DLD1 (cell line): ENCODE data around the gene GSG1L.

ENCODE experiments used
- in situ Hi-C: cut with HindIII; loops from 2 replicates; pipeline ENCODE4 v1.10.0; 2017; ENCODE audit warnings: low sequenced_read_pairs

GSG1L gene

DNA sequence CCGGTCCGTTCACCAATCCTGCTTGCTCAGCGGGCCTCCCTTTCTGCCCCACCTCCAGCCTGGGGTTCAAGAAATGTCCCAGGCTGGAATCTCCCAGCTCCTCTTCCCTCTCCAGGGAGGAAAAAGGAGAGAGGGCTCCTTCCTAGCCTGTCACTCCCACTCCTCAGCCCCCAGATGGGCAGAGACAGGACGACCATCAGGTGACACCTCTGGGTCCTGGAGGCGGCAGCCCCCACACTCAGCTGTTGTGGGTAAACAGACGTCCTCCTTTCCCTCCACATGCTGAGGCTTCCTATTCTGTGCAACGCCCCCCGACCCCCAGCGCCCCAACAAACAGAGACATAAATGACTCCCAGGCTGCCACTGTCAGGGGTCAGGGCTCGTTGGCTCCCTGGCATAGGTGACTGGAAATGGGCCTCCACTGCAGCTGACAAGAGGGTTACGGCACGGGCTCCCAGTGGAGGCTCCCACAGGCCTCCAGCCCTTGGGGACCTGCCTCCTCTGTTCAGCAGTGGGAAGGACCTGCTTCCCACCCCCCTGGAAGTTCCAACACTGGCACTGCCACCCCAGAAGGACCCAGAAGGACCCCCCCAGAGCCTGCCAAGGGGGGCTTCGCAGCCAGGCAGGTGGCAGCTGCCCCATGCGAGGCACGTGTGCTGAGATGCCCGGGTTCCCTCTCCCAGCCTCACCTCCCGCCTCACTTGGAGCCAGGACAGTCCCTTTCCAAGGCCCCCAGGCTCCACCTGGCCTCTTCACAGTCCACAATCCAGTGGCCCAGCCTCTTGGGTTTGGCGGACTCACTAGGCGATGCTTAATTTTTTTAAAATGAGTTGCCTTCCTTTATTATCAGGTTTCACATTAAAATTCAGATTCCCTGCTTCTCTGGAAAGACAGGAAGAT is 281.3 kb downstream of the GSG1L start:
- in situ Hi-C loops = no loop called here

- in situ Hi-C loops = no loop called here
These were observed 282.4 kb downstream of the GSG1L start for GRCh38 chr16:27781195-27781524.

DNA sequence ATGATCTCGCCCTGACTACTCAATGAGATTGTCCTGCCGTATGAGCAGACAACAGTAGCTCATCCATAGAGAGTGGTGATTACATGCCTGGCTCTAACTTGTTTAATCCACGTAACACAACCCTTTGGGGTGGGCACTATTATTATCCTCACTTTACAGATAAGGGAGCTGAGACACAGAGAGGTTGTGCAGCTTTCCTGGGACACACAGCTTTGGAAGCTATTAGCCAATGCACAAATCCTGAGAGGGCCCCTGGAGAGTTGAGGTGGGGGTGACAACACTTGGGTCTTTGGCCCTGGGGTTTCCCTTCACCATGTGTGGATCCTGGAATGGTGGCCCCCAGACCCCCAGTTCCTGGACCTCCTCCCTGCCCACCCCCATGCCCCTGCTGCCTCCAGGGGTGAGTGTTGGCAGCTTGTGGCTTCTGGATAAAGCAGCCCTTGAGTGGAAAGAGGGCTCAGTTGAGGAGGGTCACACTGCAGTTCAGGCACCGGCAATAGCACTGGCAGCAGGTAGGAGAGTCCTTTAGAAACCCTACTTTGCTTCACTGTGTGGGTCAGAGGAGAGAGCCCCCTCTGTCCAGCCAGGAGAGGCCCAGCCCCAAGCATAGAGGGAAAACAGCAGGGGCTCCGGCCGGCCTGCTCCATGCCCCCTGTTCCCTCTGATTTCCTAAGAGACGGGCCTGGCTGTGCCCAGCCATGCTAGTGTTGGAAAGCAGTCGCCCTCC is 282.9 kb downstream of the GSG1L start:
- in situ Hi-C loops = no loop called here

GRCh38 chr16:27779641-27780164 is 283.8 kb downstream of the GSG1L start:
- in situ Hi-C loops = no loop called here

GRCh38 chr16:27778926-27779570 is 284.5 kb downstream of the GSG1L start:
- in situ Hi-C loops = no loop called here

DNA sequence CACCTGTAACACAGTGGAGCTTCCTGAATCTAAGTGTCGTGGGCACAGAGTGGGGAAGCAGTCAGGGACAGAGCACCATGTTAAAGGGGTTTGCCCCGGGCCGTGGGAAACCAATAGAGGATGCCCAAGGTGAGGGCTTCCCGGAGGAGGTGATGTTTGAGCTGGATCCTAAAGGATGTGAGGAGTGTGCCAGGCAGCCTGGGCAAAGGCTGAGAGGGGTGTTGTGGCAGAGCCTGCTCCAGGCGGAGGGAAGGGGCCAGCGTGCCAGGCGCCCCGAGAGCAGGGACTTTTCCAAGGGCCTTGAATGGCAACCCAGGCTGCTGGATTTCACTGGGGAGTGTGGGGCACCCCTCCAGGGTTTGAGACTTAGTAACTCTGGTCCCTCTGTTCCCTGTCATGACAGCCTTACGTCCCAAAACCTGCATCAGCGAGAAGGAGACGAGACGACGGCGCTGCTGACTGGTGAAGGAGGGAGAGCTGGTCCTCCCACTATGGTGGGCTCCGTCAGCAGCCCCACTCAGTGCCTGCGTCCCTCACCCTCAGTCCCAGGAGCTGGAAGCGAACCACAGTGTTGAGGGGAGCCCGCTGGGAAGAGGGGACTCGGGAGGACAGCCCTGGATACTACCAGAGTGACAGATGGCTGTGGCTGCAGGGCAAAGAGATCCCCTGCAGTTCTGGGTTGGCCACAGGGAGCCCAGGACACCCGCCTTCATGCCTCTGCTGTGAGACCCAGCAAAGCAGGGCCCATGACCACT is 285.2 kb downstream of the GSG1L start:
- in situ Hi-C loops = no loop called here

DNA sequence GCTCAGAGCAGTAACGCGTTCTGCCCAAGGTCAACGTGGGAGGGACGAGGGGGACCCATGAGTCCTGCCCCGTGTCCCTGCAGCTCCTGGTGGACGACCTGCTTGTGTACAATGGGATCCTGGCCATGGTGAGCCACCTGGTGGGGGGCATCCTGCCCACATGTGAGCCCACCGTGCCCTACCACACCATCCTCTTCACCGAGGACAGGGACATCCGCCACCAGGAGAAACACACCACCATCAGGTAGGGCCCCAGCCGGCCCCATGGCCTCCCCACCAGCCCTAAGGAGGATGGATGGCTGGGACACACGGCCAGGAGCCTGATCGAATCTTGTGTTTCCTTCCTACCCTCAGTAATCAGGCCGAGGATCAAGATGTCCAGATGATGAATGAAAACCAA is 286.0 kb downstream of the GSG1L start:
- in situ Hi-C loops = no loop called here

DNA sequence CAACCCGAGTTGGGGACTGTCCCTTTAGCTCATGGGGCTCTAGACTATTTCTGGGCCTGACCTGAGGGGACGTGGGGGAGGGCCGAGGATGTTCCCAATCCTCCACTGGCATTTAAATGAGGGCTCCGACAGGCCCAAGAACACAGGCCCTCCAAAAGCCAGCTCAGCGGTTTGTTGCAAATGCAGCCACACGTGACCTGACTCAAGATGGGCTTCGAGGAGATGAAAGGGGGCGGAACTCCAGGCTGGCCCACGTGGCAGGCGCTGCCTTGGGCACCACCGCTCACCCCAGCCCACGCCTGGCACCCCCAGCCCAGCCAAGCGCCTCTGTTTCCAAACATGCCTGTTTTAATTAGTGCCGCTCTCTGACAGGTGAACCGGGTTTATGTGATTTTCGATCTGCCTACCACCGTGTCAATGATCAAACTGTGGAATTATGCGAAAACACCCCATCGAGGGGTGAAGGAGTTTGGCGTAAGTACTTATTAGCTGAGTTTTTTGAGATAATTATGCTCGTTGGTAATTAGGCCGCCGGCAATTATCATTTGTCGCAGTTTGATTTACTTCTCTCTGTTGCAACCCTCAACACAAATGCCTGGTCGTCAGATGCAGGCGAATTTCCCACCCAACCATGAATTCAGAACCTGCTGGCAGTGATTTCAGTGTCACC is 286.8 kb downstream of the GSG1L start:
- in situ Hi-C loops = no loop called here

- in situ Hi-C loops = no loop called here
These were observed 288.3 kb downstream of the GSG1L start for GRCh38 chr16:27775254-27775653.

DNA sequence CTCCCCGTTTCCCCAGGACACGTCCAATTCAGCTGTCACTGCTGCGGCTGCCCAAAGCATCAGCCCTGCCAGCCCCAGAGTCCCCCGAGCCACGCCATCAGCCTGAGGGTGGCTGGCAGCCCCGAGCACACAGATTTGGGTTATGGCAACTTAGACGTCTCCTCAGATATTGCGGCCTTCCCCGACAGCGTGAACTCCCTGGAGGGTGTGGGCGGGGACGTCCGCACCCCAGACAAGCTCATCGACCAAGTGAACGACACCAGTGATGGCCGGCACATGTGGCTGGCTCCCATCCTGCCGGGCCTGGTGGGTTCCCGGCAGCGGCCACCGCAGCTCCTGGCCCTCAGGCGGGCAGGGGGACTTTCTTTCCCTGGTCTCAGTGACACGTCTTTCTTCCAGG is 288.7 kb downstream of the GSG1L start:
- in situ Hi-C loops = no loop called here

DNA sequence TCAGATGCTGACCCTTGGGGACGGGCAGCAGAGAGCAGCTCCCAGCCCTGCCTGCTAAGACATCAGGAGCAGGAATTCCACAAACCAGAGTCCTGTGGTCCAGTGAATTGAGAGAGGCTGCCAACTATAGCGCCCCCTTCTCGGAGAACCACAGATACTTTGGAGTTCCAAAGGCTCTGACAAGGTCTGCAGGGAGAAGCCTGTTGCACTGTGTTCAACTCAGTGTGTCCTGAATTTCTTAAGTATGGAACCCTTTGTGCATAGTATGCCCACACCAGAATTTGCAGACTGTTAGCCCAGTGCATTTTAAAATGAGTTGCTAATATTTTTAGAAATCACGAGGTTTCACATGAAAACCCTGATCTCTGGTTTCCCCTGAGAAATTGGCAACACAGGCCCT is 290.2 kb downstream of the GSG1L start:
- in situ Hi-C loops = no loop called here

- in situ Hi-C loops = no loop called here
These were observed 291.3 kb downstream of the GSG1L start for GRCh38 chr16:27772093-27772825.

GRCh38 chr16:27771201-27771910 is 292.2 kb downstream of the GSG1L start:
- in situ Hi-C loops = no loop called here

GRCh38 chr16:27770271-27771196 is 293.0 kb downstream of the GSG1L start:
- in situ Hi-C loops = no loop called here

GRCh38 chr16:27769561-27770255 is 293.8 kb downstream of the GSG1L start:
- in situ Hi-C loops = no loop called here

DNA sequence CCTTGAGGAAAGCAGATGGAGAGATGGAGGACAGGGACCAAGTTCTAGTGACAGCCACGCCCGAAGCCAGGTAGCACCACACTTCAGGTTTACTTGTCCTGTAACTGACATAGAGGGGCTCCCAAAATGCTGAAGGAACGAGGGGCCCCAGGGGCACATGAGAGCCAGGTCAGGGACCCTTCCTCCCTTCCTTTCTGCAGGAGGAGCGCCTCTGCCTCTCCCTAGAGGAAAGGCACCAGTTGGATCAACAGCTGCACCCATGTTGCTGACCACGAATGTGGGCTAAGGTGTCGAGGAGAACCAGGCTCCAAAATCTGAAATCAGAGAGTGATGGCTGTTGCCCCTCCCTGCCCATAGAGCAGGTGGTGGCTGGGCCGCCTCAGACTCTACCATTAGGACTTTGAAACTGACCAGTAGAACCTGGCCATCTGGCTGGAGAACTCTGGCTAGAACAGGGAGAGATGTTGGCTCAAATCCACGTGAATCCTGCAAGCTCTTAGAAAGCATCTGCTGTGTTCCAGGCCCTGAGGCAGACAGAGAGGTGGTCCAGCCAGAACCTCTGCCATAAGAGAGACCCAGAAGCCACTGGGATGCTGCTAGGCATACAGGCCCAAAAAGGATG is 294.8 kb downstream of the GSG1L start:
- in situ Hi-C loops = no loop called here
